ENCODE data around the gene DSN1. TPM values are rescaled to one million over a fixed set of nuclear protein-coding genes. Genes with fewer than 3 reads are reported as not detected.

Gene DSN1
- total RNA-seq, 1 experiment from 2014 or later, result 40.8 TPM

DNA sequence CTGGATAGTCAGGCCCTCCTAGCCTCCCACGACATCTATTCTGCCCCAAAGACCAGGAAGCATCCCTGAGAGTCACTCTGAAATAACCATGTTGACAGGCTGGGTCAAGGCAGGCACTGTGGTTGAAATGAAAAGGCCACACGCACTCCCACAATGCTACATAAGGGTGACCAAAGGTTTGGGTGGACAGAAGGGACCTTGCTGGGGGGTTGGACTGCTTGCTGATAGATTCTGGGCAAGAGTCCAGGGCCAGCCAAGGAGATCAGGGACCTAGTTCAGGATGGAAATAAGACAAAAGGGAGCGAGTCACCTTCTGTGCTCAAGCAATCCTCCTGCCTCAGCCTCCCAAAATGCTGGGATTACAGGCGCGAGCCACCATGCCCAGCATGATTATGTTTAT lies 32.5 kb upstream of the DSN1 start:
- CTCF ChIA-PET, result no interaction called here
- DNase-seq (ENCODE audit: low spot score), result no peak
- BruUV-seq (replicated peaks), result no TSS peak
- peaks cover 82% of the 10 kb centered on the region for H3K36me3 ChIP-seq (ENCODE audit: insufficient read depth, low read length, poor library complexity, severe bottlenecking)
- H3K9me3 ChIP-seq (ENCODE audit: low read depth, low read length, poor library complexity, severe bottlenecking), result no peaks in the 10 kb centered on the region
- no peak overlapping the region for H3K27ac ChIP-seq (ENCODE audit: low read depth, low read length, poor library complexity, severe bottlenecking)
- intact Hi-C loops (cut with micrococcal nuclease; ENCODE audit: unreplicated experiment), result no loop called here
- TF ChIP-seq, protein P1, sequence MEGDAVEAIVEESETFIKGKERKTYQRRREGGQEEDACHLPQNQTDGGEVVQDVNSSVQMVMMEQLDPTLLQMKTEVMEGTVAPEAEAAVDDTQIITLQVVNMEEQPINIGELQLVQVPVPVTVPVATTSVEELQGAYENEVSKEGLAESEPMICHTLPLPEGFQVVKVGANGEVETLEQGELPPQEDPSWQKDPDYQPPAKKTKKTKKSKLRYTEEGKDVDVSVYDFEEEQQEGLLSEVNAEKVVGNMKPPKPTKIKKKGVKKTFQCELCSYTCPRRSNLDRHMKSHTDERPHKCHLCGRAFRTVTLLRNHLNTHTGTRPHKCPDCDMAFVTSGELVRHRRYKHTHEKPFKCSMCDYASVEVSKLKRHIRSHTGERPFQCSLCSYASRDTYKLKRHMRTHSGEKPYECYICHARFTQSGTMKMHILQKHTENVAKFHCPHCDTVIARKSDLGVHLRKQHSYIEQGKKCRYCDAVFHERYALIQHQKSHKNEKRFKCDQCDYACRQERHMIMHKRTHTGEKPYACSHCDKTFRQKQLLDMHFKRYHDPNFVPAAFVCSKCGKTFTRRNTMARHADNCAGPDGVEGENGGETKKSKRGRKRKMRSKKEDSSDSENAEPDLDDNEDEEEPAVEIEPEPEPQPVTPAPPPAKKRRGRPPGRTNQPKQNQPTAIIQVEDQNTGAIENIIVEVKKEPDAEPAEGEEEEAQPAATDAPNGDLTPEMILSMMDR (conservative IDR thresholded peaks at IDR 0.05; ENCODE audit: low read depth, low read length), result no peak
- TF ChIP-seq EZH2 (IDR thresholded peaks at IDR 0.05; ENCODE audit: borderline replicate concordance, low read depth, low read length, poor library complexity, severe bottlenecking), result no peak
- POLR2A ChIA-PET (ENCODE audit: low non-redundant PET), result no interaction called here
- no peaks in the 10 kb centered on the region for H3K4me1 ChIP-seq (ENCODE audit: insufficient read depth, low read length, poor library complexity, severe bottlenecking)
- H3K4me3 ChIP-seq (ENCODE audit: low read depth, low read length, poor library complexity, severe bottlenecking), result no peak overlapping the region
- no peaks in the 10 kb centered on the region for H3K27me3 ChIP-seq (replicated peaks; ENCODE audit: insufficient read depth, low read depth, low read length, poor library complexity)

DNA sequence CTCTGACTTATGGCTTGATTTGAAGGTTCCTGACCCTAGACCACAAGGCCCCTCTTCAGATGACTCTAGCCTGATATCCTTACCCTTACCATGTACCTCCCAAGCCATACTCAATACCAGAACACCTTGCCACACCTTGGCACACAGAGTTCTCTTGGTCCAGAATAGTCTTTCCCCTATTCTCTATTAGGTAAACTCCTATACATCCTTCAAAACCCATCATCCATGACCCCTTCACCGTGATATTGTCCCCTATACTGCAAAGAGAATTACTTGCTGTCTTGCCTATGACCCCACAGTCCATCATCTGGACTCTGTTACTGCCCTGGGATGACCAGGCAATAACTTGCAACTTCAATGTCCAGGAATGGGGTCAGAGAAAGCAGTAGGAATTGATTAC lies 31.8 kb upstream of the DSN1 start:
- intact Hi-C loops (cut with micrococcal nuclease; ENCODE audit: unreplicated experiment), result no loop called here
- Histone ChIP-seq H3K4me1 (ENCODE audit: insufficient read depth, low read length, poor library complexity, severe bottlenecking) (no peaks in the 10 kb centered on the region), H3K36me3 (ENCODE audit: insufficient read depth, low read length, poor library complexity, severe bottlenecking) (peaks cover 85% of the 10 kb centered on the region), H3K27ac (ENCODE audit: low read depth, low read length, poor library complexity, severe bottlenecking) (no peak overlapping the region), H3K27me3 (replicated peaks; ENCODE audit: insufficient read depth, low read depth, low read length, poor library complexity) (no peaks in the 10 kb centered on the region), H3K9me3 (ENCODE audit: low read depth, low read length, poor library complexity, severe bottlenecking) (no peaks in the 10 kb centered on the region), H3K4me3 (ENCODE audit: low read depth, low read length, poor library complexity, severe bottlenecking) (no peak overlapping the region)
- CTCF ChIA-PET, result no interaction called here
- DNase-seq (ENCODE audit: low spot score), result no peak
- BruUV-seq (replicated peaks), result no TSS peak
- POLR2A ChIA-PET (ENCODE audit: low non-redundant PET), result no interaction called here
- TF ChIP-seq, protein P1 (conservative IDR thresholded peaks at IDR 0.05; ENCODE audit: low read depth, low read length), result no peak
- no peak for TF ChIP-seq EZH2 (IDR thresholded peaks at IDR 0.05; ENCODE audit: borderline replicate concordance, low read depth, low read length, poor library complexity, severe bottlenecking)

DNA sequence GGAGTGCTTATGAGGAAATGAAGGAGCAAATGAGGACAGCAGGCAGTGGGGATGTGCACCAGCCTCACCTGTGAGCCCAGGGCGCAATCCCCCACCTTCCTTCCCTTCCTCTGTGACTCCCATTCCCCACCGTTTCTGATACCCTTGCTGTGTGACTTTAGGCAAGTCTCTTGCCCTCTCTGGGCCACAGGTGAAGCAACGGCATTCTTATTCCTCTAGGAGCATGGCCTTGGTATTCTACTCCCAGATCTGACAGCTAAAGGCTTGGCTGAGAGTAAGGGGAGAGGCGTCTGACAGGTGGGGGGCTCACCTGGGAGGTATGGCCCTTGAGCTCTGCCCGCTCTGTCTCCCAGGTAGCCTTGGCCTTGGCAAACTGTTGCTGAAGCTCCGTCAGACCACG lies 30.9 kb upstream of the DSN1 start:
- no TSS peak for BruUV-seq (replicated peaks)
- Histone ChIP-seq H3K4me3 (ENCODE audit: low read depth, low read length, poor library complexity, severe bottlenecking) (no peak overlapping the region), H3K9me3 (ENCODE audit: low read depth, low read length, poor library complexity, severe bottlenecking) (no peaks in the 10 kb centered on the region), H3K4me1 (ENCODE audit: insufficient read depth, low read length, poor library complexity, severe bottlenecking) (no peaks in the 10 kb centered on the region), H3K27me3 (replicated peaks; ENCODE audit: insufficient read depth, low read depth, low read length, poor library complexity) (no peaks in the 10 kb centered on the region), H3K36me3 (ENCODE audit: insufficient read depth, low read length, poor library complexity, severe bottlenecking) (peaks cover 87% of the 10 kb centered on the region), H3K27ac (ENCODE audit: low read depth, low read length, poor library complexity, severe bottlenecking) (no peak overlapping the region)
- intact Hi-C loops (cut with micrococcal nuclease; ENCODE audit: unreplicated experiment), result no loop called here
- CTCF ChIA-PET, result no interaction called here
- no peak for TF ChIP-seq EZH2 (IDR thresholded peaks at IDR 0.05; ENCODE audit: borderline replicate concordance, low read depth, low read length, poor library complexity, severe bottlenecking)
- TF ChIP-seq, protein P1 (conservative IDR thresholded peaks at IDR 0.05; ENCODE audit: low read depth, low read length), result no peak
- no peak for DNase-seq (ENCODE audit: low spot score)
- POLR2A ChIA-PET (ENCODE audit: low non-redundant PET), result no interaction called here

All from A673 (cell line).